H9 (cell line): ENCODE results near the gene TMEM272. TPM values are rescaled to one million over a fixed set of nuclear protein-coding genes. Genes with fewer than 3 reads are reported as not detected.

ENCODE experiments used
- DNase-seq: peaks from one replicate; pipeline ENCODE4 v3.0.0-alpha.2; 2017
- H2AFZ ChIP-seq: one replicate; pipeline ENCODE4 v1.6.1; 2013; ENCODE audit warnings: mild to moderate bottlenecking, low read length, control low read depth, moderate library complexity
- H2AK5ac ChIP-seq: 2 replicates; pipeline ENCODE4 v1.6.1; 2013; ENCODE audit warnings: low read length, control low read depth, mixed read lengths; ENCODE audit not compliant: insufficient read length
- H2BK120ac ChIP-seq: one replicate; pipeline ENCODE4 v1.6.1; 2013; ENCODE audit warnings: low read depth, mild to moderate bottlenecking, low read length, control low read depth, inconsistent platforms; ENCODE audit not compliant: poor library complexity, severe bottlenecking
- H2BK12ac ChIP-seq: 2 replicates; pipeline ENCODE4 v1.6.1; 2013; ENCODE audit warnings: low read length, control low read depth, mixed read lengths, low read depth; ENCODE audit not compliant: insufficient read length
- H2BK15ac ChIP-seq: 2 replicates; pipeline ENCODE4 v1.6.1; 2013; ENCODE audit warnings: low read depth, low read length, control low read depth
- H2BK20ac ChIP-seq: one replicate; pipeline ENCODE4 v1.6.1; 2013; ENCODE audit warnings: low read depth, mild to moderate bottlenecking, low read length, control low read depth, inconsistent platforms; ENCODE audit not compliant: poor library complexity, severe bottlenecking
- H2BK5ac ChIP-seq: 2 replicates; pipeline ENCODE4 v1.6.1; 2013; ENCODE audit warnings: low read length, control low read depth, mixed read lengths; ENCODE audit not compliant: insufficient read length
- H3K14ac ChIP-seq: 2 replicates; pipeline ENCODE4 v1.6.1; 2013; ENCODE audit warnings: low read length, control low read depth; ENCODE audit not compliant: insufficient read depth
- H3K18ac ChIP-seq: 2 replicates; pipeline ENCODE4 v1.6.1; 2013; ENCODE audit warnings: low read depth, mild to moderate bottlenecking, mixed read lengths, low read length, control low read depth; ENCODE audit not compliant: insufficient read length
- H3K23ac ChIP-seq: 2 replicates; pipeline ENCODE4 v1.6.1; 2013; ENCODE audit warnings: low read length, control low read depth, mixed read lengths, low read depth; ENCODE audit not compliant: insufficient read length
- H3K23me2 ChIP-seq: 2 replicates; pipeline ENCODE4 v1.6.1; 2013; ENCODE audit warnings: low read depth, mild to moderate bottlenecking, mixed read lengths, low read length, control low read depth; ENCODE audit not compliant: insufficient read length, poor library complexity, severe bottlenecking
- H3K27ac ChIP-seq: 2 replicates; pipeline ENCODE4 v1.5.1; 2013; ENCODE audit warnings: low read length, control low read depth, mixed read lengths, low read depth; ENCODE audit not compliant: insufficient read length
- H3K27me3 ChIP-seq: 2 replicates; pipeline ENCODE4 v1.6.1; 2013; ENCODE audit warnings: low read length, control low read depth, inconsistent platforms; ENCODE audit not compliant: insufficient read depth
- H3K4ac ChIP-seq: 2 replicates; pipeline ENCODE4 v1.6.1; 2013; ENCODE audit warnings: low read depth, mild to moderate bottlenecking, control low read depth, inconsistent platforms, low read length, moderate library complexity
- H3K4me1 ChIP-seq: 2 replicates; pipeline ENCODE4 v1.6.1; 2013; ENCODE audit warnings: low read length, control low read depth, inconsistent platforms; ENCODE audit not compliant: insufficient read depth
- H3K4me2 ChIP-seq: 2 replicates; pipeline ENCODE4 v1.6.1; 2013; ENCODE audit warnings: low read length, control low read depth, mixed read lengths; ENCODE audit not compliant: insufficient read length, insufficient read depth
- H3K56ac ChIP-seq: 2 replicates; pipeline ENCODE4 v1.6.1; 2013; ENCODE audit warnings: low read depth, mild to moderate bottlenecking, mixed read lengths, low read length, control low read depth; ENCODE audit not compliant: insufficient read length
- H3K79me1 ChIP-seq: 2 replicates; pipeline ENCODE4 v1.6.1; 2013; ENCODE audit warnings: low read depth, mild to moderate bottlenecking, moderate library complexity, low read length, control low read depth, inconsistent platforms; ENCODE audit not compliant: insufficient read depth, poor library complexity, severe bottlenecking
- H3K79me2 ChIP-seq: 2 replicates; pipeline ENCODE4 v1.6.1; 2013; ENCODE audit warnings: low read length, control low read depth, inconsistent platforms; ENCODE audit not compliant: insufficient read depth
- H3K9ac ChIP-seq: 2 replicates; pipeline ENCODE4 v1.6.1; 2013; ENCODE audit warnings: low read length, control low read depth, mixed read lengths; ENCODE audit not compliant: insufficient read length; ENCODE audit errors: extremely low read depth
- H3K9me3 ChIP-seq: one replicate; pipeline ENCODE4 v1.6.1; 2013; ENCODE audit warnings: low read depth, low read length, inconsistent platforms; ENCODE audit not compliant: control insufficient read depth
- H3T11ph ChIP-seq: one replicate; pipeline ENCODE4 v1.6.1; 2013; ENCODE audit warnings: mild to moderate bottlenecking, low read length, control low read depth, inconsistent platforms
- H4K20me1 ChIP-seq: one replicate; pipeline ENCODE4 v1.6.1; 2013; ENCODE audit not compliant: control insufficient read depth, insufficient read length, insufficient read depth
- H4K5ac ChIP-seq: 2 replicates; pipeline ENCODE4 v1.6.1; 2013; ENCODE audit warnings: low read depth, mild to moderate bottlenecking, mixed read lengths, low read length, control low read depth; ENCODE audit not compliant: insufficient read length
- H4K8ac ChIP-seq: replicated peaks from 2 replicates; pipeline ENCODE4 v1.6.1; 2013; ENCODE audit warnings: low read length, control low read depth, mixed read lengths, low read depth; ENCODE audit not compliant: insufficient read length
- H4K91ac ChIP-seq: 2 replicates; pipeline ENCODE4 v1.6.1; 2013; ENCODE audit warnings: low read depth, mild to moderate bottlenecking, moderate library complexity, mixed read lengths, low read length, control low read depth; ENCODE audit not compliant: insufficient read length
- H3K27ac Mint-ChIP-seq, 3 experiments: 2 replicates in 2 of 3; 3 replicates in 1 of 3; pipeline ENCODE4 v1.8.0; 2020 to 2021; ENCODE audit warnings: mixed read lengths in 3 of 3, mild to moderate bottlenecking in 1 of 3, moderate library complexity in 1 of 3
- H3K27me3 Mint-ChIP-seq: 2 replicates; pipeline ENCODE4 v1.8.0; 2021; ENCODE audit warnings: low read depth, mild to moderate bottlenecking, moderate library complexity, mixed read lengths
- H3K36me3 Mint-ChIP-seq, 3 experiments: 2 replicates in 2 of 3; 3 replicates in 1 of 3; pipeline ENCODE4 v1.8.0; 2020 to 2021; ENCODE audit warnings: low read depth in 3 of 3, mixed read lengths in 3 of 3; ENCODE audit not compliant: insufficient read depth in 1 of 3
- H3K4me1 Mint-ChIP-seq, 2 experiments: 2 replicates each; pipeline ENCODE4 v1.8.0; 2020; ENCODE audit warnings: mixed read lengths in 2 of 2
- H3K4me3 Mint-ChIP-seq, 2 experiments: 2 replicates in 1 of 2; 3 replicates in 1 of 2; pipeline ENCODE4 v1.8.0; 2020 to 2021; ENCODE audit warnings: mild to moderate bottlenecking in 2 of 2, mixed read lengths in 2 of 2, moderate library complexity in 1 of 2
- H3K9me3 Mint-ChIP-seq, 2 experiments: 2 replicates in 1 of 2; 3 replicates in 1 of 2; pipeline ENCODE4 v1.8.0; 2020; ENCODE audit warnings: mild to moderate bottlenecking in 2 of 2, mixed read lengths in 2 of 2, moderate library complexity in 1 of 2
- WGBS: extraction: QIAGEN DNeasy Blood & Tissue Kit; methylation state at CpG from one replicate; pipeline ENCODE4 v1.1.7; 2013; ENCODE audit warnings: missing lambda C conversion rate, low lambda C conversion rate, mixed read lengths; ENCODE audit not compliant: insufficient read length; ENCODE audit errors: extremely low coverage; 5-methylcytosine and 5-hydroxymethylcytosine counted together
- total RNA-seq: library from RNA; stranded (reverse); gene quantifications from 2 replicates; pipeline ENCODE4 v1.2.1, GENCODE V29; 2021
- TF ChIP-seq, protein P1 (sequence below): fragments of 200-600 bp; sonication (generic); conservative IDR thresholded peaks from 3 replicates; pipeline ENCODE4 v1.8.0; 2021; ENCODE audit warnings: antibody characterized with exemption, mild to moderate bottlenecking

The TMEM272 gene
- total RNA-seq, 1 experiment from 2014 or later, result not detected

DNA sequence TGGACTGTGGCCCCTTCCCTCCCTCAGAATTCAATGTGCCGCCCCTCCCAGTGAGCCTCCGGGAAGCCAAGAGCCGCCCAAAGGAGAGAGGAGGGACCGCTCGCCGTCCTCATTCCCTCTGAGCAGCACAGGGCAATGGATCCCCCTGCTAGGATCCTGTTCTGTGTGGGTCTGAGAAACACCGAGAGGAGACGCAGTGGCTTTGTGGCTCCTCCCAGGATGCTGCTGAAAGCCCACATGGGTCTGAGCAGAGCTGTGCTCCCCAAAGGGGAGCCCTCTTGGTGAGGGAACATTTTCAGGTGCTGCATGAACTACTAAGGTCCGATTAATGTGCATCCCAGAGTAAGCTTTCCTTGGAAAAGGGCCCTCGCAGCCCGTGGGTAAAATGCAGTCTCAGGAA is 71.5 kb downstream of the TMEM272 start:
- Mint-ChIP-seq H3K4me1 (peaks cover 13% of the 10 kb centered on the region in 2 experiments), H3K27me3 (no peaks in the 10 kb centered on the region; the same call in 1 of the 2 replicates), H3K27ac (no peak overlapping the region), H3K9me3 (no peaks in the 10 kb centered on the region), H3K36me3 (no peaks in the 10 kb centered on the region; a peak in 2 of 7 replicates), H3K4me3 (no peak overlapping the region; a peak in 1 of 5 replicates)
- Histone ChIP-seq H3K4me2 (no peak overlapping the region), H3K9ac (no peak overlapping the region), H3K79me2 (no peaks in the 10 kb centered on the region), H3K4ac (no peak overlapping the region), H3K18ac (no peak overlapping the region), H2AFZ (no peak overlapping the region), H2BK120ac (no peak overlapping the region), H2BK20ac (no peak overlapping the region), H4K20me1 (no peaks in the 10 kb centered on the region), H3K4me1 (no peaks in the 10 kb centered on the region), H4K5ac (no peak overlapping the region), H2AK5ac (no peak overlapping the region), H3K27ac (no peak overlapping the region), H4K8ac (no peak overlapping the region), H3K79me1 (no peaks in the 10 kb centered on the region), H3T11ph (no peak overlapping the region), H3K23ac (no peak overlapping the region), H4K91ac (no peak overlapping the region), H3K9me3 (no peaks in the 10 kb centered on the region), H2BK15ac (no peak overlapping the region), H3K27me3 (no peaks in the 10 kb centered on the region), H2BK12ac (no peak overlapping the region), H3K14ac (no peak overlapping the region), H2BK5ac (no peak overlapping the region), H3K56ac (no peak overlapping the region), H3K23me2 (no peaks in the 10 kb centered on the region)
- peak; percentile 19 for DNase-seq
- WGBS, result no CpG with 5 or more reads among the region's 11 CpGs
- TF ChIP-seq, protein P1, sequence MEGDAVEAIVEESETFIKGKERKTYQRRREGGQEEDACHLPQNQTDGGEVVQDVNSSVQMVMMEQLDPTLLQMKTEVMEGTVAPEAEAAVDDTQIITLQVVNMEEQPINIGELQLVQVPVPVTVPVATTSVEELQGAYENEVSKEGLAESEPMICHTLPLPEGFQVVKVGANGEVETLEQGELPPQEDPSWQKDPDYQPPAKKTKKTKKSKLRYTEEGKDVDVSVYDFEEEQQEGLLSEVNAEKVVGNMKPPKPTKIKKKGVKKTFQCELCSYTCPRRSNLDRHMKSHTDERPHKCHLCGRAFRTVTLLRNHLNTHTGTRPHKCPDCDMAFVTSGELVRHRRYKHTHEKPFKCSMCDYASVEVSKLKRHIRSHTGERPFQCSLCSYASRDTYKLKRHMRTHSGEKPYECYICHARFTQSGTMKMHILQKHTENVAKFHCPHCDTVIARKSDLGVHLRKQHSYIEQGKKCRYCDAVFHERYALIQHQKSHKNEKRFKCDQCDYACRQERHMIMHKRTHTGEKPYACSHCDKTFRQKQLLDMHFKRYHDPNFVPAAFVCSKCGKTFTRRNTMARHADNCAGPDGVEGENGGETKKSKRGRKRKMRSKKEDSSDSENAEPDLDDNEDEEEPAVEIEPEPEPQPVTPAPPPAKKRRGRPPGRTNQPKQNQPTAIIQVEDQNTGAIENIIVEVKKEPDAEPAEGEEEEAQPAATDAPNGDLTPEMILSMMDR, result no peak
